OCI-LY1 (cell line): ENCODE data around the gene PCBP3.

Experiments used
- EZH2 ChIP-seq: fragments of 200-600 bp; sonication (generic), shearing (Covaris generic); IDR thresholded peaks from 2 replicates; pipeline ENCODE4 v1.8.0; 2017; ENCODE audit warnings: borderline replicate concordance, mixed run types, mild to moderate bottlenecking, antibody characterized with exemption, low read length, moderate library complexity, mixed read lengths
- TF ChIP-seq, protein P1 (sequence below): fragments of 200-600 bp; sonication (generic), shearing (Covaris generic); IDR thresholded peaks from 2 replicates; pipeline ENCODE4 v1.5.1; 2017; ENCODE audit warnings: mild to moderate bottlenecking, antibody characterized with exemption, low read length, moderate library complexity, mixed read lengths

DNA sequence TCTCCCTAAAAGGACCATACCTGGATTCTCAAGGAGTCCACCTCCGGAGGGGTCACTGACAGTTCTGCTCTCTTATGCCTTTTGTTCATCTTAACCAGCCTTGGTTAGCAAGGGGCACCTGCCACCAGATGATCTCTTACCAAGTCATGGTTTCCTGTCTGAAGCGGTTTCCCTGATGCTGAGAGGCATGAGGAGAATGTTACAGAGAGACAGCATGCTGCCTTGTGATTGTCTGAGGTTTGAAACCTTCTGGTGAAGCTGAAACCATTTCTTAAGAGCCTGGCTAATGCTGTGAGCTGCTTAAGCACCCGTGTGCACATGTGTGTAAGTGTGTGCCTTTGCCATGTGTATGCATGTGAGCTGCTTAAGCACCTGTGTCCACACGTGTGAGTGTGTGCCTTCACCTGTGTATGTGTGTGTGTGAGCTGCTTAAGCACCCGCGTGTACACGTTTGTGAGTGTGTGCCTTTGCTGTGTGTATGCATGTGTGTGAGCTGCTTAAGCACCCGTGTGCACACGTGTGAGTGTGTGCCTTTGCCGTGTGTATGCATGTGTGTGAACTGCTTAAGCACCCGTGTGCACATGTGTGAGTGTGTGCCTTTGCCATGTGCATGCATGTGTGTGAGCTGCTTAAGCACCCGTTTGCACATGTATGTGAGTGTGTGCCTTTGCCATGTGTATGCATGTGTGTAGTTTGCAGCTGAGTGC is 201.7 kb downstream of the PCBP3 start:
- TF ChIP-seq, protein P1, sequence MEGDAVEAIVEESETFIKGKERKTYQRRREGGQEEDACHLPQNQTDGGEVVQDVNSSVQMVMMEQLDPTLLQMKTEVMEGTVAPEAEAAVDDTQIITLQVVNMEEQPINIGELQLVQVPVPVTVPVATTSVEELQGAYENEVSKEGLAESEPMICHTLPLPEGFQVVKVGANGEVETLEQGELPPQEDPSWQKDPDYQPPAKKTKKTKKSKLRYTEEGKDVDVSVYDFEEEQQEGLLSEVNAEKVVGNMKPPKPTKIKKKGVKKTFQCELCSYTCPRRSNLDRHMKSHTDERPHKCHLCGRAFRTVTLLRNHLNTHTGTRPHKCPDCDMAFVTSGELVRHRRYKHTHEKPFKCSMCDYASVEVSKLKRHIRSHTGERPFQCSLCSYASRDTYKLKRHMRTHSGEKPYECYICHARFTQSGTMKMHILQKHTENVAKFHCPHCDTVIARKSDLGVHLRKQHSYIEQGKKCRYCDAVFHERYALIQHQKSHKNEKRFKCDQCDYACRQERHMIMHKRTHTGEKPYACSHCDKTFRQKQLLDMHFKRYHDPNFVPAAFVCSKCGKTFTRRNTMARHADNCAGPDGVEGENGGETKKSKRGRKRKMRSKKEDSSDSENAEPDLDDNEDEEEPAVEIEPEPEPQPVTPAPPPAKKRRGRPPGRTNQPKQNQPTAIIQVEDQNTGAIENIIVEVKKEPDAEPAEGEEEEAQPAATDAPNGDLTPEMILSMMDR = no peak
- TF ChIP-seq EZH2 = no peak
